Breast epithelium (tissue), 3 donors: ENCODE measurements around the gene MYL4.

Experiments
- CTCF ChIP-seq, 3 donors: fragments of 450-650 bp; IDR thresholded peaks; one replicate each; pipeline ENCODE4 v1.5.1; 2016 to 2017; ENCODE audit warnings: antibody characterized with exemption in 3 of 3, mild to moderate bottlenecking in 3 of 3, moderate library complexity in 3 of 3
- POLR2AphosphoS5 ChIP-seq, 3 donors: sonication (generic); formaldehyde crosslinking; IDR thresholded peaks; one replicate each; pipeline ENCODE4 v1.6.1; 2017; ENCODE audit warnings: antibody characterized with exemption in 3 of 3

GRCh38 chr17:47266782-47267181, 57.6 kb downstream of the MYL4 start:
- TF ChIP-seq CTCF (IDR thresholded peaks at IDR 0.05): no peak
- no peak for TF ChIP-seq POLR2AphosphoS5 (IDR thresholded peaks at IDR 0.05)
